Measurements from ENCODE around the gene PRKAR1B. TPM values are rescaled to one million over a fixed set of nuclear protein-coding genes. Genes with fewer than 3 reads are reported as not detected.

PRKAR1B gene
- 10 to 100 TPM in 1 of 4 donors, 1 to 10 TPM in 3; 1.2 to 12.5 (median 3.6) TPM for total RNA-seq

DNA sequence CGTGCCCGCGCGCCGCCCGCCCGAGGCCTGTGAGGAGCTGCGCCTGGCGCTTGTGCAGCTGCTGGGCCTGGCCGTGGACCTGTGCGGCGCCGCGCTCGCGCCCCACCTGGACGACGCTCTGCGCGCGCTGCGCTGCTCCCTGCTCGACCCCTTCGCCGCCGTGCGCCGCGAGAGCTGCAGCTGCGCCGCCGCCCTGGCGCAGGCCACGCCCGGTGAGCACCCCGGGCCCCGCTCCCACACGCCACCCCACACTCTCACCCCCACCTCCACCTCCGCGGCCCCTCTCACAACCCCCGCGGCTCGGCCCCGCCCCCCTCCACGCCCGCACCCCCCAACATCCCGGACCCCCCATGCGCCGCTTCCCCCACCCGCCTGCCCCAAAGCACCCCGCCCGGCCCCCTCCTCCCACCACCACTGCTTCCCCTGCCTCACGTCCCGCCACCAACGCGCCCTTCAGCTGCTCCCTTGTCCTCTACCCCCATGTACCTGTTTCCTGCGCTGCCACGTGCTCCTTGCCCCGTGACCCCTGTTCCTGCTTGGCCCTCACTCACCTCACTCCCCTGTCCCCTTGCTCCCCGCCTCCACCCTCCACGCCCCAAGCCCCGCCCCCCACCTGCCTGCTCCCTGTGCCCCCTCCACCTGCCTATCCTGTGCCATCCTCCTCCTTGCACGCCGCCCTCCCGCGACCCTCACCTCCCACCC lies at the start of gene PRKAR1B:
TSS of gene PRKAR1B (minus strand) at position 178 of the 702 bp plus-strand sequence. CDS start 15,776 bp downstream, outside the sequence.
- no peak for DNase-seq
- TF ChIP-seq, protein P1, sequence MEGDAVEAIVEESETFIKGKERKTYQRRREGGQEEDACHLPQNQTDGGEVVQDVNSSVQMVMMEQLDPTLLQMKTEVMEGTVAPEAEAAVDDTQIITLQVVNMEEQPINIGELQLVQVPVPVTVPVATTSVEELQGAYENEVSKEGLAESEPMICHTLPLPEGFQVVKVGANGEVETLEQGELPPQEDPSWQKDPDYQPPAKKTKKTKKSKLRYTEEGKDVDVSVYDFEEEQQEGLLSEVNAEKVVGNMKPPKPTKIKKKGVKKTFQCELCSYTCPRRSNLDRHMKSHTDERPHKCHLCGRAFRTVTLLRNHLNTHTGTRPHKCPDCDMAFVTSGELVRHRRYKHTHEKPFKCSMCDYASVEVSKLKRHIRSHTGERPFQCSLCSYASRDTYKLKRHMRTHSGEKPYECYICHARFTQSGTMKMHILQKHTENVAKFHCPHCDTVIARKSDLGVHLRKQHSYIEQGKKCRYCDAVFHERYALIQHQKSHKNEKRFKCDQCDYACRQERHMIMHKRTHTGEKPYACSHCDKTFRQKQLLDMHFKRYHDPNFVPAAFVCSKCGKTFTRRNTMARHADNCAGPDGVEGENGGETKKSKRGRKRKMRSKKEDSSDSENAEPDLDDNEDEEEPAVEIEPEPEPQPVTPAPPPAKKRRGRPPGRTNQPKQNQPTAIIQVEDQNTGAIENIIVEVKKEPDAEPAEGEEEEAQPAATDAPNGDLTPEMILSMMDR (IDR thresholded peaks at IDR 0.05 in 4 of 5, conservative IDR thresholded peaks at IDR 0.05 in 1 of 5) = no peak
- no peak for TF ChIP-seq POLR2A (IDR thresholded peaks at IDR 0.05)
- Histone ChIP-seq H3K36me3 (no peaks in the 10 kb centered on the region), H3K9me3 (no peaks in the 10 kb centered on the region), H3K4me1 (peaks cover 31 to 46% of the 10 kb centered on the region in 2 donors), H3K27ac (peak within 1 kb of the TSS; percentile 84 to 89 (median 86)), H3K4me3 (peak within 1 kb of the TSS; percentile 66 to 80 (median 76)), H3K27me3 (no peaks in the 10 kb centered on the region)
- intact Hi-C loops (cut with DNase I; ENCODE audit: low total_unique reads) = no loop called here
- in situ Hi-C loops (cut with MboI; ENCODE audit: low sequenced_read_pairs in 4 of 4) = no loop called here
- no peak for ATAC-seq

DNA sequence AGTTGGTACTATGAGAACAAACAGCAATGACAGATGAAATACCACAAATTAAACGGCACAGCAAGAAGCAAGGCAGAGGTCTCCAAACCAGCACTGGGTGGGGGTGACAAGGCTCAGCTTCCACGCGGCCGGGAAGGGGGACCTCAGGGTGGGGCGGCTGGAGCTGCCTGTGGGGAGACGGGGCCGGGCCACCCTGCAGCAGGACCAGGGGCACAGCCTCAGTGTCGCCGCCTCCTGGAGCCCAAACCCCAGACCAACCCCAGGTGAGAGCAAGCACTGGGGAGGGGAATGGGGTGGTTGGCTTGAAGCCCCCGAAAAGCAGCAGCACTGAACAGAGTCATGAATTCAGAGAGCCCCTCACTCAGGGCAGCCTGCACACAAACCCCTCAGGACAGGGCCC lies 49.3 kb upstream of the PRKAR1B start:
- H3K9me3 ChIP-seq = no peaks in the 10 kb centered on the region
- no peak overlapping the region for H3K4me3 ChIP-seq
- H3K4me1 ChIP-seq = peaks cover 0 to 2% of the 10 kb centered on the region in 2 donors
- no peak overlapping the region for H3K27ac ChIP-seq
- H3K36me3 ChIP-seq = peaks cover 0 to 32% of the 10 kb centered on the region in 2 donors
- no peak for TF ChIP-seq POLR2A (IDR thresholded peaks at IDR 0.05)
- TF ChIP-seq, protein P1 (IDR thresholded peaks at IDR 0.05 in 4 of 5, conservative IDR thresholded peaks at IDR 0.05 in 1 of 5) = no peak
- no peak for DNase-seq
- intact Hi-C loops (cut with DNase I; ENCODE audit: low total_unique reads) (no loop called here), in situ Hi-C loops (cut with MboI; ENCODE audit: low sequenced_read_pairs in 4 of 4) (loop anchor here in 3 of 4 donors (5.0 to 10.0 kb wide), 2 partner anchors 452 to 454 kb away; no protein-coding TSS in a partner anchor)
- no peak for ATAC-seq
- H3K27me3 ChIP-seq = no peaks in the 10 kb centered on the region

DNA sequence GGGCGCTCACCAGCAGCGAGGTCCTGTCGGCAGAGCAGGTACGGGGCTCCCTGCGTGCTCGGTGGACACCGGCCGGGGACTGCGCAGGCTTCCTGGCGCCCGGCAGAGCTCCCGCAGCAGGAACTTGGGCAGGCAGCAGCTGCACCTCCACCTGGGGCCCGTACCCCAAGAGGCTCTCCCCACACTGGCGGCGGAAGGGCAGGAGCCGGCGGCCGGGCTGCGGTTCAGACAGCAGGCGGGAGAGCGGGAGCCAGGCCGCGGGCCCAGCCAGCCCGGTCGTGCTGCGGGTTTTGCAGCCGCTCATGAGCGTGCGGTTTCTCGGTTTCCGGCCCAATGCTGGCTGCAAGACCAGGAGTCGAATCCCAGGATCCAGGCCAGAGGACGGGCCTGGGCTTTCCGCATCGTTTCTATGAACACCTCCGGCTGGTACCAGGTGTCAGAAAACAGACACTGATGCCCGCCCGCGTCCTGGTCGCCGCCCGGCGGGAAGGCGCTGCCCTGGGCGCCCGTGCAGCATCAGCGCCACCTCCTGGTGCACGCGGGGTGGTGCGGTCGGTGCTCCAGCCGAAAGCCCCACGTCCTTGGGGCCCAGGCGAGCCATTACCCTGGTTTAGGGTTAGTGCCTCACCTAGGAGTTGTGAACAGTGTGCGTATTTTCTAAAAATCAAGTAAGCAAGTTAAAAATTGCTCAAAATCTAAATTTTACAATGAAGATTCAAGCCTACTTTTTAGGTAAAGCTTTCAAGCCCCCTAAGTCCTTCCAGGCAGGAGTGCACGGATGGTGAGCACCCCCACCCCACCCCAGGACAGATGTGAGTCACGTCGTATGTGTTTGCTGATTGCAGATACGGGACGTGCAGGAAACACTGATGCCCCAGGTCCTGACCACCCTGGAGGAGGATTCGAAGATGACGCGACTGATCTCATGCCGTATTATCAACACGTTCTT lies 47.4 kb upstream of the PRKAR1B start:
- ATAC-seq = peak; percentile 52 to 53
- TF ChIP-seq, protein P1 (IDR thresholded peaks at IDR 0.05 in 4 of 5, conservative IDR thresholded peaks at IDR 0.05 in 1 of 5) = peak; percentile 88 to 94 (median 91)
- TF ChIP-seq POLR2A (IDR thresholded peaks at IDR 0.05) = no peak
- intact Hi-C loops (cut with DNase I; ENCODE audit: low total_unique reads) (loop anchor here (1.0 kb wide), 1 partner anchor 452 kb away; no protein-coding TSS in a partner anchor), in situ Hi-C loops (cut with MboI; ENCODE audit: low sequenced_read_pairs in 4 of 4) (loop anchor here in 3 of 4 donors (5.0 to 10.0 kb wide), 2 partner anchors 450 to 452 kb away; no protein-coding TSS in a partner anchor)
- Histone ChIP-seq H3K9me3 (no peaks in the 10 kb centered on the region), H3K36me3 (peaks cover 0 to 23% of the 10 kb centered on the region in 2 donors), H3K4me3 (no peak overlapping the region), H3K4me1 (peaks cover 6 to 7% of the 10 kb centered on the region in 2 donors), H3K27ac (no peak overlapping the region), H3K27me3 (no peaks in the 10 kb centered on the region)
- DNase-seq = peak in 1 of 2 donors; percentile 40

DNA sequence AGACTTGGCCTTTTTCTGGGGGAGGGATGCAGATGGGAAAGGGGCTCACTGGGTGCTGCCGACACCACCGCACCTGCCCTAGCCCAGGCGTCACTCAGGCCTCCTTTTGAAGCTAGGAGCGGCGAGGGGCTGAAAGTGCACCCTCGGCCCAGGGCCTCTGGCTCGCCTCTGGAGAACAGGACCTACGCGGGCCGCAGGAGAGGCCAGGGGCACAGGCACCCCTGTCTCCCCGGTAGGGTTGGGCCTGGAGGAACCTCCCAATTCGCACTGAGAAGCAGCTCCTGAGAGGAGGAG lies 46.5 kb upstream of the PRKAR1B start:
- TF ChIP-seq, protein P1 (IDR thresholded peaks at IDR 0.05 in 4 of 5, conservative IDR thresholded peaks at IDR 0.05 in 1 of 5) = no peak
- TF ChIP-seq POLR2A (IDR thresholded peaks at IDR 0.05) = no peak
- Histone ChIP-seq H3K27ac (no peak overlapping the region), H3K4me3 (no peak overlapping the region), H3K4me1 (peaks cover 6 to 12% of the 10 kb centered on the region in 2 donors), H3K9me3 (no peaks in the 10 kb centered on the region), H3K36me3 (peaks cover 0 to 22% of the 10 kb centered on the region in 2 donors), H3K27me3 (no peaks in the 10 kb centered on the region)
- intact Hi-C loops (cut with DNase I; ENCODE audit: low total_unique reads) (no loop called here), in situ Hi-C loops (cut with MboI; ENCODE audit: low sequenced_read_pairs in 4 of 4) (loop anchor here in 1 of 4 donors (10.0 kb wide), 1 partner anchor 449 kb away; no protein-coding TSS in a partner anchor)
- DNase-seq (no peak), ATAC-seq (no peak)

All from gastrocnemius medialis (tissue), 4 donors.